ENCODE results near the gene ASB18. TPM values are rescaled to one million over a fixed set of nuclear protein-coding genes. Genes with fewer than 3 reads are reported as not detected.

ASB18 gene
- total RNA-seq, 2 donors from 2014 or later: not detected

DNA sequence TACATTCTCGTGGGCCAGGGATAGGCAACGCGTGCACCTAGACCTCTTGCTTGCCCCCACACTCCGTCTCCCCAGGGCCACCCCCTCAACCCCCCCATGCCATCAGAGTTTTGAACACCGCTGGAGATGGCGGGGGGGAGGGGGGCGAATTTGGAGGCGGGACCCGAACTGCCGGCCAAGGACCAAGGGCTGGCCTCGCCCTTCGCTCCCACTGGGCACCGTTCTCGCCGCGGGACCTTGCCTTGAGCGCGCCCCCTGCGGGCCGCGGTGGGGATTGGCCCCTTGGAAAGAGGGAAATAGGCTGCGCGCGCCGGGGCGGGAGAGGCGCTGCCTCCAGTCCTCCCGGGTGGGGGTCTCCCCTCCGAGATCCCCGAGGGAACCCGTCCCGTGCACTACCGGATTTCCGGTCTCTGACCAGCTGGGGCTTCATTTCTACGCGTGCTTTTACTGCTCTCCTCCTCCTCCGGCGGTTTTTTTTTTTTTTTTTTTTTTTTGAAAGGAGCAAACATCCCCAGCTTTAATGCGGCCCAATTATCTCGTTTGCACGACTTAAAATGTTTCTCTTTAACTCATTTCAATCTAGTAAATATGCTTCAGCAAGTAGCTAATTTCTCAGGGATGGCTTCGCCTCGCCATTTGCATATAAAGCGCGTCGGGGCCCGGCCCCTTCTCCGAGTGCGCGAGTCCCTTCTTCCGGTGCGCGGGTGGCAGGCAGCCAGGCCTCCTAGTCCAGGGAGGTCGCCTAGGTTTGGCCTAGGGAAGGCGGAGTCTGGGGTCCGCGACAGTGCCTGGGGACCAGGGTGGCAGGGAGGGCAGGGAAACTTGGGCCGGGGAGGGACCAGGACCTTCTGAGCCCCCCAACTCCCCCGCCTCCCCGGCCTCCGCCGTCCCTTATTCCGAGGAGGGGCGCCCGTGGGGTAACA, 86.0 kb downstream of the ASB18 start:
- H3K9me3 ChIP-seq (ENCODE audit: control insufficient read depth, low read length, poor library complexity, severe bottlenecking): no peaks in the 10 kb centered on the region
- H3K4me3 Mint-ChIP-seq: peak overlapping the region; percentile 15
- peak overlapping the region; percentile 37 for H3K27ac Mint-ChIP-seq
- ATAC-seq (peak; percentile 50), DNase-seq (peak in 1 of 3 donors; percentile 32)
- no peaks in the 10 kb centered on the region for H3K36me3 Mint-ChIP-seq (ENCODE audit: low read depth)
- H3K27me3 Mint-ChIP-seq: peaks cover 66% of the 10 kb centered on the region
- H3K4me1 Mint-ChIP-seq: peaks cover 15% of the 10 kb centered on the region

DNA sequence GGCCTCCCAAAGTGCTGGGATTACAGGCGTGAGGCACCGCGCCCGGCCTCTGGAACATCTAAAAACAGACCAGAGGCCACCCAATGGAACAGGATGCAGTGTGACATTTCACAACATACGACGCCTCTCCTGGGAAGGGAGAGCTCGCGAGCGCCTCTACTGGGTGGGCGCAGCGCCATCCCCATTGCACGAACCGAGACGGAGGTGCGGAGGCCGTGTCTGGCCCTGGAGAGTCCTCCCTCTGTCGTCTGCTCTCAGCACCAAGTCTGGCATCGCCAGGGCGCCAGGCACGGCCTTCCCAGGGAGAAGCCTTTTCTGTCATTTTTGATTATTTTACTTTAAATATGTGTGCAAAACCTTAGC, 86.6 kb downstream of the ASB18 start:
- peak; percentile 36 for ATAC-seq
- DNase-seq: no peak
- Mint-ChIP-seq H3K27ac (no peak overlapping the region), H3K27me3 (peaks cover 59% of the 10 kb centered on the region), H3K4me3 (no peak overlapping the region), H3K4me1 (peaks cover 15% of the 10 kb centered on the region), H3K36me3 (ENCODE audit: low read depth) (no peaks in the 10 kb centered on the region)
- no peaks in the 10 kb centered on the region for H3K9me3 ChIP-seq (ENCODE audit: control insufficient read depth, low read length, poor library complexity, severe bottlenecking)

DNA sequence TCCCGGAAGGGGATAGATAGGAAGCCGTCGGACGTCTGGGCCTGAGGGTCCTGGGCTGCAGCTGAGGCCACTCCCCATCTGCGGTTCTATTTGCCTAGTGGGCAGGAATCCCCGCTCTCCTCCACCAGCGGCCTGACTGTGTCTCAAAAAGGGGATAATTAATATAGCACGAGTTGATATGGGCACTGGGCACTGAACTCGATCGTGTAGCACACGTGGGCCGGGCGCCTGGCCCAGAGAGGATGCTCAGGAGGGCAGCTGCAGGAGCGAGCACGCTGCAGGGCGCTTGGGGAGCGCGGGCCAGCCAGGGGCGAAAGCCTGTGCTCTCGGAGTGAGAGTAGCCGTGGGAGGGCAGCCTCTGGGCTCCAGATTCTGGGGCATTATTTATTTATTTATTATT, 87.3 kb downstream of the ASB18 start:
- no peak for DNase-seq
- Mint-ChIP-seq H3K4me3 (peak overlapping the region; percentile 56), H3K4me1 (peaks cover 17% of the 10 kb centered on the region), H3K36me3 (ENCODE audit: low read depth) (no peaks in the 10 kb centered on the region), H3K27me3 (peaks cover 58% of the 10 kb centered on the region), H3K27ac (no peak overlapping the region)
- ATAC-seq: no peak
- H3K9me3 ChIP-seq (ENCODE audit: control insufficient read depth, low read length, poor library complexity, severe bottlenecking): no peaks in the 10 kb centered on the region

DNA sequence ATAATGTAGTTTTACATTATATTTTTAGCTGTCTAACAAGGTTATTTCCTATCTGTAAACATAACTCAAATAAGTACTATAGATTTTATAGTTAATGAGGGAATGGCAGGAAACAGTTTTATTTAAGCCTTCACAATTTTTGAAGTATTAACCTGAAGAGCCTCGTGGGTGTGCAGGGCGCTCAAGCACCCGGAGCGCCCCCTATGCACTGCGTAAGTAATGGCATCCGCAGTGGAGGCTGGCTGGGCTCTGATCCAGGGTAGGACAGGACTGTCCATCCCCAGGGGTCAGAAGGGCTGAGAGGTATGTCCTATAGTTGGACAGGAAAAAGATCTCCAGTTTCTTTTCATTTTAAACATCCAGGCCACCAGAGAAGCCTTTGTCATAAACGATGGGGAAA, 87.8 kb downstream of the ASB18 start:
- Mint-ChIP-seq H3K27ac (no peak overlapping the region), H3K4me3 (peak overlapping the region; percentile 56), H3K27me3 (peaks cover 63% of the 10 kb centered on the region), H3K36me3 (ENCODE audit: low read depth) (no peaks in the 10 kb centered on the region), H3K4me1 (peaks cover 18% of the 10 kb centered on the region)
- ATAC-seq: no peak
- H3K9me3 ChIP-seq (ENCODE audit: control insufficient read depth, low read length, poor library complexity, severe bottlenecking): no peaks in the 10 kb centered on the region
- no peak for DNase-seq

DNA sequence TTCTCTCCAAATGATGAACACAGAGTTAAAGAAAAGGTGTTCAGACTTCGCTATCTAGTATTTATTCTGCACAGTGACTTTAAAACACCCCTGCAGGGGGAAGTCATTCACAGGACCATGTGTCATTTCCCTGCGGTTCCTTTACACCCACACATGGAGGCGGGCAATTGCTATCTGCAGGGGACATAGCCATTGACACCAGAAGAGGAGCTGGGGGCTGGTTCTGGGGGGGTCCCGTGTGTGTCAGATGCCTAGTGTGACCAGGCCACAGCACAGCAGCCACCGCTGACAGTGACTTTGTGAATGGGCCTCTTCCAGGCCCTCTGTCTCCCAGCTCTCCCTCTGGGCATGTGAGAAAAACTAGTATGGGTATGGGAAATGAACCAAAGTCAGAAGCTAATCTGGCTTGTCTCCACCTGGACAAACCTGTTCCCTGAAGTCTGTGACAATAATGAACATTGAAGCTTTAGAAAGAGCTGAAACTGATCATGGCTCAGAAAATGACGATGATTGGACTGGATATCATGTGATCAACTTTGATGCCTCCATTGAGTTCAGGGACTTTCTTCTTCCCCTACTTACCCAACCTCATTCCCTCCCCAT, 88.6 kb downstream of the ASB18 start:
- no peaks in the 10 kb centered on the region for H3K36me3 Mint-ChIP-seq (ENCODE audit: low read depth)
- peaks cover 16% of the 10 kb centered on the region for H3K4me1 Mint-ChIP-seq
- H3K4me3 Mint-ChIP-seq: no peak overlapping the region
- H3K9me3 ChIP-seq (ENCODE audit: control insufficient read depth, low read length, poor library complexity, severe bottlenecking): no peaks in the 10 kb centered on the region
- H3K27me3 Mint-ChIP-seq: peaks cover 63% of the 10 kb centered on the region
- no peak overlapping the region for H3K27ac Mint-ChIP-seq
- DNase-seq (no peak), ATAC-seq (no peak)

DNA sequence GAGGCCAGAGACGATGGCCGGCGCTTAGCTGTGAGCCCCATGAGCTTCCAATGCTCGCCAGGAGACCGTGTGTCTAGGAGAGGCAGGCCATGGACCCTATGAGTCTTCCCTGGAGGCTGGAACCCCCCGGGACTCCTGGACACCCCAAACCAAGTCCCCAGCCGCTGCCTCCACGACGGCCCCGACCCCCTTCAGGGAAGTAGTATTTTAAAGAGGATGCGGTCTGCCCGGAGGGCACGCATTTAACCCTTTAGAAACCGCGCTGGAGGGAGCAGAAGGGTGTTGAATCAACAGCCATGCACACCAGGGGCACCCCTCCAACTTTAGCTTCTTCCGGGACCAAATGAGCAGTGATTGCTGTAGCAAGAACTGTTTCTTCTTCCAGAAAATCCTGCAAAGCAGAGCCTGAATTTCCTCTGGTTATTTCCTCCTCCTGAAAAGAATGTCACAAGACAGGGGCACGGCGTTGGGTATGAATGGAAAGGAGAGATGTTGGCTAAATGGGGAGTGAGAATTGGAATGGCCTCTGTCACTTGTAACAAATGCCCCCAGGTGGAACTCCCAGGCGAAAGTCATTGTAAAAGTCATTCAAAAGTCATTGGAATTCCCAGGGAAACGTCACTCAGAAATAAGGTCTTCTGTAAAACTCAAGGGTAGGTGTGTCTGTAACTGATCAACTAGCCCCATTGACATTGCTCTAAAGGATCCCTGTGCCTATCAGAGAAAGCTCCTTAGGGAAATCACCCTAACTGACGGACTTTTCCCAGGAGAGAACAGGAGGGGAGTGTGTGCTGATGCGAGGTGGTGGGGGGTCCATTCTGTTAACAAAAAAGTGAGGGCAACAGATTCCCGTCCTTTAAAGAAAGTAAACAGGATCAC, 90.2 kb downstream of the ASB18 start:
- H3K4me1 Mint-ChIP-seq: peaks cover 18% of the 10 kb centered on the region
- H3K27ac Mint-ChIP-seq: no peak overlapping the region
- no peak overlapping the region for H3K4me3 Mint-ChIP-seq
- no peaks in the 10 kb centered on the region for H3K9me3 ChIP-seq (ENCODE audit: control insufficient read depth, low read length, poor library complexity, severe bottlenecking)
- no peak for DNase-seq
- H3K36me3 Mint-ChIP-seq (ENCODE audit: low read depth): no peaks in the 10 kb centered on the region
- H3K27me3 Mint-ChIP-seq: peaks cover 70% of the 10 kb centered on the region
- ATAC-seq: no peak

DNA sequence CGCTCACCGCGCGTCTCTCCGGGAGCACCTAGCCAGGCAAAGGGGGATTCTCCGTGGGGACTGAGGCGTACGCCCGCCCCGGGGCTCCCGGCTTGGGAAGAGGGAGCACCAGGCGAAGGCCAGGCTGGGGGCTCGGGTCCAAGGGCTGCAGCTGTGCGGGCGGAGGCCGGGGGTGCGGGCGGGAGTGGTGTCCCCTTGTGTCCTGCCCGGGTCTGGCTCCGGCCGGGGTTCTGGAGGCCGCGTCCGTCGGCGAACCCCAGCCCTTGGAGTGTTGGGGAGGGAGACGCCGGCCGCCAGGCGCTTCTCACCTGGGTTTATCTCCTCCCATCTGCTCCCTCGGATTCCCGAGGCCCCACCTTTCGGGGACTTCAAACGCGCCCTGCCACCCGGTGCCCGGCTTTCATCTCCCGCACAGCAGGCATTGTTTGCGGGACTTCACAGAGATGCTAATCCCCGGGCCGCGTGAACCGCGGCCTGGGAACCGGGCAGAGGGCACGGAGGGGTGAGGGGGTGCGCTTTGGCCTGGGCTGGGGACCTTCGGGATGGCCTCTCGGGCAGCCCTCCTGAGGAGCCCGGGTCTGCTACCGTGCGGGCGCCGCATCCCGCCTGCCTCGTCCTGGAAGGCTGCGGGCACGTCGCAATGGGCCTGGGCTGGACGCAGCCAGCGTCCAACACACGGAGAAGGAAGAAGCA, 91.0 kb downstream of the ASB18 start:
- no peaks in the 10 kb centered on the region for H3K36me3 Mint-ChIP-seq (ENCODE audit: low read depth)
- H3K4me3 Mint-ChIP-seq: no peak overlapping the region
- no peaks in the 10 kb centered on the region for H3K9me3 ChIP-seq (ENCODE audit: control insufficient read depth, low read length, poor library complexity, severe bottlenecking)
- ATAC-seq (no peak), DNase-seq (no peak)
- H3K4me1 Mint-ChIP-seq: peaks cover 16% of the 10 kb centered on the region
- peaks cover 71% of the 10 kb centered on the region for H3K27me3 Mint-ChIP-seq
- H3K27ac Mint-ChIP-seq: no peak overlapping the region

DNA sequence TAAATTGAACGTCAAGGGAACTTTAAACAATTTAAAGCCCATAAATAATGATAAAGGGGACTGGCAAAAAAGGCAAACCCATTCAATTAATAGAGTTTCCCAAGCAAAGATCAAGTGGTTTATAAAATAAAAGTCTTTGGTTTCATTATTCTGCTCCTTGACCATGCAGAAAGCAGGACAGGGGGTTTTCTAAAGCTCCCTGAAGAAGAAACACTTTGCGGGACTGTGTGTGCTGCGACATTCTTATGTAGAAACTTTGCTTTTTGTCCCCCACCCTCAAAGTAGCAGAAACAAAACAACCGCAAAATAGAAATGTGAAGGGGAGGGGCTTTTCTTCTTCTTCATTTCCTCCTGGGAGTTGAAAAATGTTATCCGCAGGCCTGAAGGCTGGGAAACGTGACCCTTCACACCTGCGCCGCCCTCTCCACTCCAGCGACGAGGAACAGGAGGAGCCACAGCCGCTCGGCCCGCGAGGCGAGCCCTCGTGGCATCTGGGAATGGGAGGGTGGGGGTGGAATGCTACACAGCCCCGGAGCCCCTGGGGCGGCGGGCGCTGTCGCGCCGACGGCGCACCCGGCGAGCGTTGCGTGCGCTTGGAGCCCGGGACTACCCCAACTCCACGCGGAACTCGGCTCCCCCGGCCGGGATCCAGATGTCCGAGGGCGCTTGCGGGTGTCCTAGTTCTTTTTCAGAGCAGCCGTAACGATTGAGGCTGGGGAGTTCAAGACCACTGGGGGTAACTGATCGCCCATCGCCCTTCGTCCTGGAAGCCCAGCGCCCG, 91.8 kb downstream of the ASB18 start:
- no peaks in the 10 kb centered on the region for H3K36me3 Mint-ChIP-seq (ENCODE audit: low read depth)
- peaks cover 14% of the 10 kb centered on the region for H3K4me1 Mint-ChIP-seq
- no peak for DNase-seq
- peaks cover 71% of the 10 kb centered on the region for H3K27me3 Mint-ChIP-seq
- no peaks in the 10 kb centered on the region for H3K9me3 ChIP-seq (ENCODE audit: control insufficient read depth, low read length, poor library complexity, severe bottlenecking)
- H3K27ac Mint-ChIP-seq: no peak overlapping the region
- ATAC-seq: no peak
- peak overlapping the region; percentile 36 for H3K4me3 Mint-ChIP-seq

DNA sequence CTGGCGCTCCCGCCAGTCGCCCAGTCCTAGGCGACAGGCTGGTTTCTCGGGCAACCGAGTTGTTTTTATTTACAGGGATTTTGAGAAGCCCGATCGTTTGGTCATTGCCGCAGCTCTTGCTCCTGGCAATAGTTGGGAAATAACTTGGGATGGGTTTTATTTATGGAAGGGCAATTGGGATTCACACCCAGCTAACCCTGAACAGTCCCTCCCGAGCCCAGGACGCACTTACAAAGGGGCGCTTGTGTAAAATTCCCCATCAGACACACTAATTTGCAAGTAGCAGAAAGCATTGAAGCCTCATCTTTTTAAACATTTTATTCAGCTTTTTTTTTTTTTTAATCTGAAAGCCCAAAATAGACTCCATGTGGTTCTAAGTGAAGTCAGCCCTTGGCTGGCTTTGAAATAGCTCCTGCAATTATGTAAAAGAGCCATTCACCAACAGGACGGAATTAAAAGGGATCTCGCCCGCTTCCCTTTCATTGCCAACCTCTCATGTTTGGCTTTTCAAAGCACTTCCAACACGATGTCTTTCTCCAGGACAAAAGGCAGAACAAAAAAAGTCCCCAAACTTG, 92.4 kb downstream of the ASB18 start:
- H3K27ac Mint-ChIP-seq: no peak overlapping the region
- no peaks in the 10 kb centered on the region for H3K36me3 Mint-ChIP-seq (ENCODE audit: low read depth)
- peaks cover 17% of the 10 kb centered on the region for H3K4me1 Mint-ChIP-seq
- H3K9me3 ChIP-seq (ENCODE audit: control insufficient read depth, low read length, poor library complexity, severe bottlenecking): no peaks in the 10 kb centered on the region
- no peak for ATAC-seq
- no peak for DNase-seq
- H3K27me3 Mint-ChIP-seq: peaks cover 70% of the 10 kb centered on the region
- H3K4me3 Mint-ChIP-seq: peak overlapping the region; percentile 36

DNA sequence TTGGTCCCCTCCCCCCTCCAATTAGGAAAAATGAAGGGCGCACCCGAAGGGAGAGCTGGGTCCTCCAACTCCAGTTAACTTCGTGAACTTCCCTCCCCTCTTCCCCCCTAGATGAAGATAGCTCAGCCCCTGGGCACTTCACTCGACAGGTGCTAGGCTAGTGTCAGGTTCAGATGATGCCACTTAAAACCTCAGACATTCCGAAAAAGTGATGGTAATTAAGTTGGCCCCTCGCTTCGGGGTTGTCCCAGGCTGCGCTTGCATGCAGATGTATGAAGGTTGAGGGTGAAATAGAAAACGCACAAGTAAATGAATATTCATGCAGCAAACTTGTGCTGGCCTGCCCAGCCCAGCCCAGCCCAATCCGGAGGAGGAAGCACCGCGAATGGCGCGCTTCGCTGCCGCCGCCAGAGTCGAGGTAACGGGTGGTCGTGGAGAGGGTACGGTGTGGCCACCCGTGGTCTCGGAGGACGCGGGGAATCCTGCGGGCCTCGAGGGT, 93.0 kb downstream of the ASB18 start:
- Mint-ChIP-seq H3K4me3 (no peak overlapping the region), H3K27me3 (peaks cover 70% of the 10 kb centered on the region), H3K4me1 (peaks cover 20% of the 10 kb centered on the region), H3K27ac (no peak overlapping the region), H3K36me3 (ENCODE audit: low read depth) (no peaks in the 10 kb centered on the region)
- no peaks in the 10 kb centered on the region for H3K9me3 ChIP-seq (ENCODE audit: control insufficient read depth, low read length, poor library complexity, severe bottlenecking)
- no peak for ATAC-seq
- DNase-seq: no peak

DNA sequence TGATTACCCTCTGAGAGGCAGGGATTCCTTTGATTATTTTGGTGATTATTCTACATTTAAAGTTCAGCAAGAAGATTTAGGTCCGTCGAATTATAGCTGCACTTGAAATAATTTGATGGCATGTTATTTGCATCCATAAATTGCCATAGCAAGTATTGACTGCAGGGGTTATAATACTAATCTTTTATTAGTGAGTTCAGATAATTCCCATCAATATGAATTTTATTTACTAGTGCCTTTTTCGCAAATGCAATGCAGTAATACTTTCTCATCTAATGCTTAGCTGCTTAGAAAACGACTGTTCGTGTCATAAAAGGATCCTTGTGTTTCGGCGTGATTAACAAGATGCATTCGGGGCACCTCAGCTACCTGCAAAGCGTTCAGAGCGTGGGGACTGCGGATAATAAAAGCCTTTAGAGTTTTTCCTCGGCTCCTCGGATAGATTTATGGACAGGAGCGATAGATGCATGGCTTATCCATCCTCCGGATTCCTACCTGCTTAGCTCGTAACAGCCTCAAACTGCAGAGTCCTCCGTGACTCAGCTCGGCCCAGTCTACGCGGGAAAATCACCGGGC, 93.5 kb downstream of the ASB18 start:
- peaks cover 70% of the 10 kb centered on the region for H3K27me3 Mint-ChIP-seq
- H3K9me3 ChIP-seq (ENCODE audit: control insufficient read depth, low read length, poor library complexity, severe bottlenecking): no peaks in the 10 kb centered on the region
- H3K36me3 Mint-ChIP-seq (ENCODE audit: low read depth): no peaks in the 10 kb centered on the region
- ATAC-seq (no peak), DNase-seq (no peak)
- H3K27ac Mint-ChIP-seq: no peak overlapping the region
- peaks cover 21% of the 10 kb centered on the region for H3K4me1 Mint-ChIP-seq
- no peak overlapping the region for H3K4me3 Mint-ChIP-seq
